ENCODE data around the gene GNB2.

The GNB2 gene

GRCh38 chr7:100682228-100682741 is 8.7 kb downstream of the GNB2 start:
- DNase-seq: peak; percentile 54

GRCh38 chr7:100682991-100683658 is 9.6 kb downstream of the GNB2 start:
- peak; percentile 52 for DNase-seq

GRCh38 chr7:100683659-100684533 is 10.4 kb downstream of the GNB2 start:
- DNase-seq: no peak

GRCh38 chr7:100684534-100685042 is 11.0 kb downstream of the GNB2 start:
- no peak for DNase-seq

GRCh38 chr7:100685049-100685605 is 11.6 kb downstream of the GNB2 start:
- no peak for DNase-seq

GRCh38 chr7:100685631-100686145 is 12.1 kb downstream of the GNB2 start:
- no peak for DNase-seq

GRCh38 chr7:100686201-100686821 is 12.8 kb downstream of the GNB2 start:
- DNase-seq: no peak

GRCh38 chr7:100686822-100687211 is 13.3 kb downstream of the GNB2 start:
- DNase-seq: no peak

- DNase-seq: no peak
These were observed 13.7 kb downstream of the GNB2 start for GRCh38 chr7:100687261-100687660.

GRCh38 chr7:100687751-100688300 is 14.3 kb downstream of the GNB2 start:
- DNase-seq: no peak

GRCh38 chr7:100688326-100688860 is 14.9 kb downstream of the GNB2 start:
- DNase-seq: no peak

GRCh38 chr7:100689230-100690135 is 15.9 kb downstream of the GNB2 start:
- no peak for DNase-seq

GRCh38 chr7:100691676-100692577 is 18.4 kb downstream of the GNB2 start:
- DNase-seq: peak; percentile 93

- no peak for DNase-seq
These were observed 19.0 kb downstream of the GNB2 start for GRCh38 chr7:100692578-100692961.

GRCh38 chr7:100693312-100694097 is 20.0 kb downstream of the GNB2 start:
- DNase-seq: no peak

GRCh38 chr7:100694098-100694745 is 20.7 kb downstream of the GNB2 start, which contains the start of gene GIGYF1:
Gene GIGYF1 (minus strand): TSS chr7:100694250. CDS start chr7:100688238, 6,012 bp downstream.
- peak; percentile 84 for DNase-seq

GRCh38 chr7:100696123-100696521 is 22.6 kb downstream of the GNB2 start:
- no peak for DNase-seq

- DNase-seq: no peak
These were observed 25.5 kb downstream of the GNB2 start for GRCh38 chr7:100699018-100699417.
